ENCODE results near the gene DPP7. TPM values are rescaled to one million over a fixed set of nuclear protein-coding genes. Genes with fewer than 3 reads are reported as not detected.

DPP7 gene
- total and polyA plus RNA-seq, 10 of the 15 experiments (the other 5 are each of a cell fraction or from before 2014, with no cell fraction given): 0.68 to 245 (median 106) TPM

GRCh38 chr9:137145731-137146526 is 31.4 kb upstream of the DPP7 start:
- no peak overlapping the region for H3K4me3 ChIP-seq
- ChIA-PET CTCF (no interaction called here), SMC1A (ENCODE audit: uncharacterized antibody, unreplicated experiment) (no interaction called here), POLR2A (interaction anchor here (0.5 kb wide), 1 partner anchor 62 kb away, joined by 3 read pairs; no protein-coding TSS in a partner anchor), RAD21 (ENCODE audit: unreplicated experiment) (no interaction called here)
- in situ Hi-C loops (cut with MboI): no loop called here
- DNase-seq (ENCODE audit: low read depth, low spot score) (no peak), FAIRE-seq (no peak), ATAC-seq (no peak)
- no peaks in the 10 kb centered on the region for H3K36me3 ChIP-seq (ENCODE audit: control insufficient read depth in 2 of 2, insufficient read depth in 2 of 2, low read length in 1 of 2)
- no peaks in the 10 kb centered on the region for H4K20me1 ChIP-seq (ENCODE audit: control insufficient read depth, insufficient read depth)
- H2AFZ ChIP-seq (ENCODE audit: control insufficient read depth, low read depth, low read length): no peak overlapping the region
- BruUV-seq (replicated peaks): no TSS peak
- intact Hi-C loops (cut with micrococcal nuclease; ENCODE audit: unreplicated experiment): no loop called here
- peaks cover 6% of the 10 kb centered on the region; the same call in 1 of the 2 replicates for H3K4me1 ChIP-seq (ENCODE audit: control insufficient read depth, insufficient read depth, low read length)
- peaks cover 0 to 2% of the 10 kb centered on the region in 2 experiments; a peak in 2 of 4 replicates for H3K27me3 ChIP-seq (replicated peaks in 1 of 2; ENCODE audit: control insufficient read depth in 2 of 2, insufficient read depth in 2 of 2, low read length in 1 of 2)
- no peak overlapping the region for H3K4me2 ChIP-seq (ENCODE audit: control insufficient read depth, insufficient read depth)
- WGBS (ENCODE audit: insufficient coverage, insufficient replicate concordance, low lambda C conversion rate, missing lambda C conversion rate): 47% methylated on average over 31 of the region's 49 CpGs
- H3K9ac ChIP-seq (ENCODE audit: control insufficient read depth, insufficient read depth, low read length): no peak overlapping the region
- H3K79me2 ChIP-seq (ENCODE audit: control insufficient read depth, insufficient read depth, low read length): no peaks in the 10 kb centered on the region
- no peaks in the 10 kb centered on the region for H3K9me3 ChIP-seq (replicated peaks; ENCODE audit: control insufficient read depth, insufficient read depth, low read length)
- H3K27ac ChIP-seq (ENCODE audit: control insufficient read depth, insufficient read depth): no peak overlapping the region
- TF ChIP-seq, protein P1, sequence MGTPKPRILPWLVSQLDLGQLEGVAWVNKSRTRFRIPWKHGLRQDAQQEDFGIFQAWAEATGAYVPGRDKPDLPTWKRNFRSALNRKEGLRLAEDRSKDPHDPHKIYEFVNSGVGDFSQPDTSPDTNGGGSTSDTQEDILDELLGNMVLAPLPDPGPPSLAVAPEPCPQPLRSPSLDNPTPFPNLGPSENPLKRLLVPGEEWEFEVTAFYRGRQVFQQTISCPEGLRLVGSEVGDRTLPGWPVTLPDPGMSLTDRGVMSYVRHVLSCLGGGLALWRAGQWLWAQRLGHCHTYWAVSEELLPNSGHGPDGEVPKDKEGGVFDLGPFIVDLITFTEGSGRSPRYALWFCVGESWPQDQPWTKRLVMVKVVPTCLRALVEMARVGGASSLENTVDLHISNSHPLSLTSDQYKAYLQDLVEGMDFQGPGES (IDR thresholded peaks at IDR 0.05): no peak
- TF ChIP-seq NR2C1 (IDR thresholded peaks at IDR 0.05) (no peak), KAT2A (conservative IDR thresholded peaks at IDR 0.05; ENCODE audit: control insufficient read depth, low read depth, low read length) (no peak), TARDBP (IDR thresholded peaks at IDR 0.05; ENCODE audit: borderline replicate concordance) (no peak), NR2C2 (IDR thresholded peaks at IDR 0.05; ENCODE audit: borderline replicate concordance, control insufficient read depth, insufficient read length, low read depth) (no peak), TCF12 (IDR thresholded peaks at IDR 0.05; ENCODE audit: low read depth, low read length) (no peak), KLF5 (IDR thresholded peaks at IDR 0.05; ENCODE audit: partially characterized antibody) (no peak), YY1 (IDR thresholded peaks at IDR 0.05; ENCODE audit: low read depth, low read length) (no peak), POU2F2 (IDR thresholded peaks at IDR 0.05; ENCODE audit: borderline replicate concordance, low read depth, low read length) (no peak), SP1 (IDR thresholded peaks at IDR 0.05; ENCODE audit: low read depth, low read length) (no peak), CREM (IDR thresholded peaks at IDR 0.05; ENCODE audit: low read depth) (no peak), CEBPB (IDR thresholded peaks at IDR 0.05; ENCODE audit: borderline replicate concordance in 1 of 2, low read depth in 2 of 2, low read length in 2 of 2) (no peak), RBBP5 (conservative IDR thresholded peaks at IDR 0.05) (no peak), SPI1 (IDR thresholded peaks at IDR 0.05; ENCODE audit: borderline replicate concordance, insufficient read depth, low read depth, low read length) (no peak), STAT1 (conservative IDR thresholded peaks at IDR 0.05) (no peak), PML (IDR thresholded peaks at IDR 0.05; ENCODE audit: low read length) (no peak)
- TF ChIP-seq, protein P2, sequence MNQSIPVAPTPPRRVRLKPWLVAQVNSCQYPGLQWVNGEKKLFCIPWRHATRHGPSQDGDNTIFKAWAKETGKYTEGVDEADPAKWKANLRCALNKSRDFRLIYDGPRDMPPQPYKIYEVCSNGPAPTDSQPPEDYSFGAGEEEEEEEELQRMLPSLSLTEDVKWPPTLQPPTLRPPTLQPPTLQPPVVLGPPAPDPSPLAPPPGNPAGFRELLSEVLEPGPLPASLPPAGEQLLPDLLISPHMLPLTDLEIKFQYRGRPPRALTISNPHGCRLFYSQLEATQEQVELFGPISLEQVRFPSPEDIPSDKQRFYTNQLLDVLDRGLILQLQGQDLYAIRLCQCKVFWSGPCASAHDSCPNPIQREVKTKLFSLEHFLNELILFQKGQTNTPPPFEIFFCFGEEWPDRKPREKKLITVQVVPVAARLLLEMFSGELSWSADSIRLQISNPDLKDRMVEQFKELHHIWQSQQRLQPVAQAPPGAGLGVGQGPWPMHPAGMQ (IDR thresholded peaks at IDR 0.05; ENCODE audit: borderline replicate concordance): no peak
- TF ChIP-seq, protein P3, sequence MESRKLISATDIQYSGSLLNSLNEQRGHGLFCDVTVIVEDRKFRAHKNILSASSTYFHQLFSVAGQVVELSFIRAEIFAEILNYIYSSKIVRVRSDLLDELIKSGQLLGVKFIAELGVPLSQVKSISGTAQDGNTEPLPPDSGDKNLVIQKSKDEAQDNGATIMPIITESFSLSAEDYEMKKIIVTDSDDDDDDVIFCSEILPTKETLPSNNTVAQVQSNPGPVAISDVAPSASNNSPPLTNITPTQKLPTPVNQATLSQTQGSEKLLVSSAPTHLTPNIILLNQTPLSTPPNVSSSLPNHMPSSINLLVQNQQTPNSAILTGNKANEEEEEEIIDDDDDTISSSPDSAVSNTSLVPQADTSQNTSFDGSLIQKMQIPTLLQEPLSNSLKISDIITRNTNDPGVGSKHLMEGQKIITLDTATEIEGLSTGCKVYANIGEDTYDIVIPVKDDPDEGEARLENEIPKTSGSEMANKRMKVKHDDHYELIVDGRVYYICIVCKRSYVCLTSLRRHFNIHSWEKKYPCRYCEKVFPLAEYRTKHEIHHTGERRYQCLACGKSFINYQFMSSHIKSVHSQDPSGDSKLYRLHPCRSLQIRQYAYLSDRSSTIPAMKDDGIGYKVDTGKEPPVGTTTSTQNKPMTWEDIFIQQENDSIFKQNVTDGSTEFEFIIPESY (IDR thresholded peaks at IDR 0.05): no peak
